ENCODE measurements around the gene ACAP2.

GRCh38 chr3:195334967-195335366 is 107.9 kb downstream of the ACAP2 start:
- TF ChIP-seq CTCF (IDR thresholded peaks at IDR 0.05; ENCODE audit: low read depth, low read length) (no peak), POLR2A (IDR thresholded peaks at IDR 0.05; ENCODE audit: extremely low read depth, insufficient read length) (no peak), MAX (IDR thresholded peaks at IDR 0.05; ENCODE audit: low read depth, low read length) (no peak)

All from NB4 (cell line).